HEK293 (cell line): ENCODE results near the gene ARL8A.

ENCODE experiments used
- CTCF ChIA-PET: fragments of 350-600 bp; formaldehyde crosslinking; extraction: SDS; loops from one replicate; lab custom pipeline; 2021; ENCODE audit warnings: antibody characterized with exemption; lab: Yijun Ruan, JAX
- POLR2A ChIA-PET: fragments of 300-600 bp; formaldehyde crosslinking; extraction: SDS; loops from one replicate; lab custom pipeline; 2020; ENCODE audit warnings: antibody characterized with exemption, inconsistent platforms; lab: Yijun Ruan, JAX
- H3K27ac ChIP-seq: fragments of 200-500 bp; sonication (Bioruptor generic); 2 replicates; pipeline ENCODE4 v1.5.1; 2014; ENCODE audit warnings: low read depth, low read length, control low read depth, inconsistent platforms; ENCODE audit errors: extremely low read depth
- H3K36me3 ChIP-seq, 2 experiments: fragments of 200-500 bp in 1 of 2; sonication (Bioruptor generic) in 1 of 2; 1 replicate in 1 of 2; 2 replicates in 1 of 2; pipeline ENCODE4 v1.5.1; 2014 to 2017; ENCODE audit warnings: inconsistent platforms in 2 of 2, low read length in 2 of 2; ENCODE audit not compliant: control insufficient read depth in 2 of 2, insufficient read depth in 1 of 2
- H3K4me1 ChIP-seq: fragments of 200-500 bp; sonication (Bioruptor generic); 2 replicates; pipeline ENCODE4 v1.5.1; 2014; ENCODE audit warnings: mild to moderate bottlenecking, low read length, inconsistent platforms; ENCODE audit not compliant: control insufficient read depth, insufficient read depth
- H3K4me3 ChIP-seq: 2 replicates; pipeline ENCODE4 v1.5.1; 2011; ENCODE audit warnings: low read depth, mild to moderate bottlenecking, control low read depth, low read length, moderate library complexity
- H3K9me3 ChIP-seq: fragments of 200-500 bp; sonication (Bioruptor generic); 2 replicates; pipeline ENCODE4 v1.5.1; 2014; ENCODE audit warnings: low read depth, low read length, inconsistent platforms; ENCODE audit not compliant: control insufficient read depth, insufficient read depth
- BCL11B ChIP-seq: fragments of 450-650 bp; formaldehyde crosslinking; IDR thresholded peaks from 2 replicates; pipeline ENCODE4 v1.5.1; 2016; ENCODE audit warnings: low read depth, missing biosample characterization, missing genetic modification characterization
- GLI2 ChIP-seq: fragments of 450-650 bp; formaldehyde crosslinking; IDR thresholded peaks from 2 replicates; pipeline ENCODE4; 2017; ENCODE audit warnings: missing biosample characterization, missing genetic modification characterization, low read depth, borderline replicate concordance
- KLF1 ChIP-seq: fragments of 450-650 bp; formaldehyde crosslinking; IDR thresholded peaks from 2 replicates; pipeline ENCODE4 v1.5.1; 2016; ENCODE audit warnings: missing biosample characterization, missing genetic modification characterization
- ZNF140 ChIP-seq: fragments of 450-650 bp; formaldehyde crosslinking; IDR thresholded peaks from 2 replicates; pipeline ENCODE4 v1.5.1; 2016; ENCODE audit warnings: missing biosample characterization, missing genetic modification characterization
- ZNF266 ChIP-seq: fragments of 450-650 bp; formaldehyde crosslinking; IDR thresholded peaks from 2 replicates; pipeline ENCODE4 v1.5.1; 2016; ENCODE audit warnings: missing biosample characterization, missing genetic modification characterization, low read depth
- ZNF274 ChIP-seq, 2 experiments: fragments of 200-500 bp in 1 of 2; fragments of 450-650 bp in 1 of 2; sonication (Bioruptor generic) in 1 of 2; formaldehyde crosslinking in 1 of 2; IDR thresholded peaks; 2 replicates each; pipeline versions ENCODE4 v1.5.1 to v1.6.1; 2014 to 2016; ENCODE audit warnings: borderline replicate concordance in 1 of 2, inconsistent platforms in 1 of 2, low read length in 1 of 2, missing biosample characterization in 1 of 2, missing genetic modification characterization in 1 of 2
- ZNF302 ChIP-seq: fragments of 450-650 bp; formaldehyde crosslinking; IDR thresholded peaks from 2 replicates; pipeline ENCODE4 v1.5.1; 2016; ENCODE audit warnings: missing biosample characterization, missing genetic modification characterization, low read depth
- ZNF366 ChIP-seq: fragments of 450-650 bp; formaldehyde crosslinking; conservative IDR thresholded peaks from 2 replicates; pipeline ENCODE4 v1.5.1; 2016; ENCODE audit warnings: missing biosample characterization, missing genetic modification characterization
- ZNF426 ChIP-seq: fragments of 450-650 bp; formaldehyde crosslinking; IDR thresholded peaks from 2 replicates; pipeline ENCODE4 v1.5.1; 2017; ENCODE audit warnings: missing biosample characterization, missing genetic modification characterization, mild to moderate bottlenecking, inconsistent platforms, moderate library complexity
- ZNF585B ChIP-seq: fragments of 450-650 bp; formaldehyde crosslinking; IDR thresholded peaks from 2 replicates; pipeline ENCODE4 v1.5.1; 2016; ENCODE audit warnings: missing biosample characterization, missing genetic modification characterization
- ZNF670 ChIP-seq: fragments of 450-650 bp; formaldehyde crosslinking; IDR thresholded peaks from 2 replicates; pipeline ENCODE4 v1.5.1; 2016; ENCODE audit warnings: missing biosample characterization, missing genetic modification characterization, low read depth
- ZNF701 ChIP-seq: fragments of 450-650 bp; formaldehyde crosslinking; IDR thresholded peaks from 2 replicates; pipeline ENCODE4 v1.5.1; 2016; ENCODE audit warnings: missing biosample characterization, missing genetic modification characterization
- ZNF777 ChIP-seq: fragments of 450-650 bp; formaldehyde crosslinking; IDR thresholded peaks from 2 replicates; pipeline ENCODE4 v1.5.1; 2017; ENCODE audit warnings: missing biosample characterization, missing genetic modification characterization, borderline replicate concordance
- TF ChIP-seq, protein P1 (sequence below): fragments of 450-650 bp; formaldehyde crosslinking; IDR thresholded peaks from 2 replicates; pipeline ENCODE4 v1.5.1; 2016; ENCODE audit warnings: missing biosample characterization, missing genetic modification characterization
- TF ChIP-seq, protein P2 (sequence below): fragments of 450-650 bp; formaldehyde crosslinking; IDR thresholded peaks from 2 replicates; pipeline ENCODE4 v1.5.1; 2016; ENCODE audit warnings: missing biosample characterization, missing genetic modification characterization
- TF ChIP-seq, protein P3 (sequence below): fragments of 450-650 bp; formaldehyde crosslinking; IDR thresholded peaks from 2 replicates; pipeline ENCODE4 v1.5.1; 2017; ENCODE audit warnings: missing biosample characterization, missing genetic modification characterization
- TF ChIP-seq, protein P4 (sequence below): fragments of 450-650 bp; formaldehyde crosslinking; IDR thresholded peaks from 2 replicates; pipeline ENCODE4 v1.5.1; 2016; ENCODE audit warnings: missing biosample characterization, missing genetic modification characterization, borderline replicate concordance
- TF ChIP-seq, protein P5 (sequence below): IDR thresholded peaks from 2 replicates; pipeline ENCODE4 v1.6.1; 2011; ENCODE audit warnings: mild to moderate bottlenecking, low read depth, low read length, borderline replicate concordance

Gene ARL8A

DNA sequence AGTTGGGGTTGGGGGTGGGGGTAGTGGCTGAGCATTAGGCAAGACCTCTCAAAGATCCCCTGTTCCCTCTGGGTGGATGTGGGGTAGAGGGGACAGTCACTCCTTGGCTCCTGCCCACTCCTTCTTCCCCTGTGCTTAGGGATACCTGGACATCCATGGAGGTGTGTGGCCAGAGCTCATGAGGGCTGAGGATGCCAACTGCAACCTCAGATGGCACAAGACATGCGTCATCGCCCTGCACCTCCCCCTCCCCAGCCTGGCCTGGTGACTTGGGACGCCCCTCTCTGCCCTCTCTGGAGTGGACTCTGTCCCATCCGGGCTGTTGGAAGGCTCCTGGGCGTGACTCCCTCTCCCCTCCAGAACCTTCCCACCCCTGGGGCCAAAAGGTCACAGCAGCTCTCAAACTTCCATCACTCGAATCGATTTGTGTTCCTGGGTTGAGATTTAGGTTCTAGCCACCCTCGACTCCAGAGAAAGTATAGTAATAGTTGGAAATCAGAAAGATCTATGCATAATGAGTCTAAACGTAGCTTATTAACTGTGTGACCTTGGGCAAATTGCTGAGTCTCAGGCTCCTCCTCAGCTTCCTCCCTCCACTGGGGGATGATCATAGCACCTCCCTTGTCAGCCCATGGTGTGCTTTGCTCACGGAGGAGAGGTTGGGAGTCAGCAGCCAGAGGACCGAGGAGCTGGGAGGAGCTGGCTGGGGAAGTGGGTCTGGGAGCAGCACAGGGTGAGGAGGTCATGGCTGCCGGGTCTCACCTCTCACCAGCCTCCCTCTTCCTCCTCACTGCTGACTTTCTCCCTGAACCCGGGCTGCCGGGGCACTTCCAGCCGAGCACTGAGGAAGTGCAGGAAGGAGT is 18.1 kb upstream of the ARL8A start:
- CTCF ChIA-PET: interaction anchor here (1.0 to 1.9 kb wide), 4 partner anchors 8 to 31 kb away, joined by 3 to 6 read pairs (median 3); no protein-coding TSS in a partner anchor
- POLR2A ChIA-PET: no interaction called here
- Histone ChIP-seq H3K4me1 (no peaks in the 10 kb centered on the region), H3K4me3 (no peak overlapping the region), H3K36me3 (no peaks in the 10 kb centered on the region), H3K9me3 (no peaks in the 10 kb centered on the region), H3K27ac (no peak overlapping the region)
- TF ChIP-seq KLF1: no peak
- TF ChIP-seq, protein P1, sequence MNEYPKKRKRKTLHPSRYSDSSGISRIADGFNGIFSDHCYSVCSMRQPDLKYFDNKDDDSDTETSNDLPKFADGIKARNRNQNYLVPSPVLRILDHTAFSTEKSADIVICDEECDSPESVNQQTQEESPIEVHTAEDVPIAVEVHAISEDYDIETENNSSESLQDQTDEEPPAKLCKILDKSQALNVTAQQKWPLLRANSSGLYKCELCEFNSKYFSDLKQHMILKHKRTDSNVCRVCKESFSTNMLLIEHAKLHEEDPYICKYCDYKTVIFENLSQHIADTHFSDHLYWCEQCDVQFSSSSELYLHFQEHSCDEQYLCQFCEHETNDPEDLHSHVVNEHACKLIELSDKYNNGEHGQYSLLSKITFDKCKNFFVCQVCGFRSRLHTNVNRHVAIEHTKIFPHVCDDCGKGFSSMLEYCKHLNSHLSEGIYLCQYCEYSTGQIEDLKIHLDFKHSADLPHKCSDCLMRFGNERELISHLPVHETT (tag by site-specific recombination): no peak
- no peak for TF ChIP-seq ZNF701 (tag by site-specific recombination)
- TF ChIP-seq ZNF670 (tag by site-specific recombination): no peak
- no peak for TF ChIP-seq BCL11B (tag by site-specific recombination)
- no peak for TF ChIP-seq ZNF274 (IDR thresholded peaks at IDR 0.05; ENCODE audit: low read length)
- no peak for TF ChIP-seq ZNF274 (tag by site-specific recombination; IDR thresholded peaks at IDR 0.05; ENCODE audit: borderline replicate concordance)
- no peak for TF ChIP-seq ZNF366 (tag by site-specific recombination)
- no peak for TF ChIP-seq ZNF302 (tag by site-specific recombination)
- no peak for TF ChIP-seq GLI2
- TF ChIP-seq ZNF585B: no peak
- TF ChIP-seq, protein P2, sequence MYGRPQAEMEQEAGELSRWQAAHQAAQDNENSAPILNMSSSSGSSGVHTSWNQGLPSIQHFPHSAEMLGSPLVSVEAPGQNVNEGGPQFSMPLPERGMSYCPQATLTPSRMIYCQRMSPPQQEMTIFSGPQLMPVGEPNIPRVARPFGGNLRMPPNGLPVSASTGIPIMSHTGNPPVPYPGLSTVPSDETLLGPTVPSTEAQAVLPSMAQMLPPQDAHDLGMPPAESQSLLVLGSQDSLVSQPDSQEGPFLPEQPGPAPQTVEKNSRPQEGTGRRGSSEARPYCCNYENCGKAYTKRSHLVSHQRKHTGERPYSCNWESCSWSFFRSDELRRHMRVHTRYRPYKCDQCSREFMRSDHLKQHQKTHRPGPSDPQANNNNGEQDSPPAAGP (tag by site-specific recombination): no peak
- TF ChIP-seq, protein P3, sequence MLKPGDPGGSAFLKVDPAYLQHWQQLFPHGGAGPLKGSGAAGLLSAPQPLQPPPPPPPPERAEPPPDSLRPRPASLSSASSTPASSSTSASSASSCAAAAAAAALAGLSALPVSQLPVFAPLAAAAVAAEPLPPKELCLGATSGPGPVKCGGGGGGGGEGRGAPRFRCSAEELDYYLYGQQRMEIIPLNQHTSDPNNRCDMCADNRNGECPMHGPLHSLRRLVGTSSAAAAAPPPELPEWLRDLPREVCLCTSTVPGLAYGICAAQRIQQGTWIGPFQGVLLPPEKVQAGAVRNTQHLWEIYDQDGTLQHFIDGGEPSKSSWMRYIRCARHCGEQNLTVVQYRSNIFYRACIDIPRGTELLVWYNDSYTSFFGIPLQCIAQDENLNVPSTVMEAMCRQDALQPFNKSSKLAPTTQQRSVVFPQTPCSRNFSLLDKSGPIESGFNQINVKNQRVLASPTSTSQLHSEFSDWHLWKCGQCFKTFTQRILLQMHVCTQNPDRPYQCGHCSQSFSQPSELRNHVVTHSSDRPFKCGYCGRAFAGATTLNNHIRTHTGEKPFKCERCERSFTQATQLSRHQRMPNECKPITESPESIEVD: no peak
- TF ChIP-seq ZNF777 (tag by site-specific recombination): no peak
- TF ChIP-seq, protein P4, sequence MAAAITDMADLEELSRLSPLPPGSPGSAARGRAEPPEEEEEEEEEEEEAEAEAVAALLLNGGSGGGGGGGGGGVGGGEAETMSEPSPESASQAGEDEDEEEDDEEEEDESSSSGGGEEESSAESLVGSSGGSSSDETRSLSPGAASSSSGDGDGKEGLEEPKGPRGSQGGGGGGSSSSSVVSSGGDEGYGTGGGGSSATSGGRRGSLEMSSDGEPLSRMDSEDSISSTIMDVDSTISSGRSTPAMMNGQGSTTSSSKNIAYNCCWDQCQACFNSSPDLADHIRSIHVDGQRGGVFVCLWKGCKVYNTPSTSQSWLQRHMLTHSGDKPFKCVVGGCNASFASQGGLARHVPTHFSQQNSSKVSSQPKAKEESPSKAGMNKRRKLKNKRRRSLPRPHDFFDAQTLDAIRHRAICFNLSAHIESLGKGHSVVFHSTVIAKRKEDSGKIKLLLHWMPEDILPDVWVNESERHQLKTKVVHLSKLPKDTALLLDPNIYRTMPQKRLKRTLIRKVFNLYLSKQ (tag by site-specific recombination): no peak
- no peak for TF ChIP-seq ZNF140 (tag by site-specific recombination)
- TF ChIP-seq, protein P5, sequence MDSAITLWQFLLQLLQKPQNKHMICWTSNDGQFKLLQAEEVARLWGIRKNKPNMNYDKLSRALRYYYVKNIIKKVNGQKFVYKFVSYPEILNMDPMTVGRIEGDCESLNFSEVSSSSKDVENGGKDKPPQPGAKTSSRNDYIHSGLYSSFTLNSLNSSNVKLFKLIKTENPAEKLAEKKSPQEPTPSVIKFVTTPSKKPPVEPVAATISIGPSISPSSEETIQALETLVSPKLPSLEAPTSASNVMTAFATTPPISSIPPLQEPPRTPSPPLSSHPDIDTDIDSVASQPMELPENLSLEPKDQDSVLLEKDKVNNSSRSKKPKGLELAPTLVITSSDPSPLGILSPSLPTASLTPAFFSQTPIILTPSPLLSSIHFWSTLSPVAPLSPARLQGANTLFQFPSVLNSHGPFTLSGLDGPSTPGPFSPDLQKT: no peak
- TF ChIP-seq ZNF426 (tag by site-specific recombination): no peak
- TF ChIP-seq ZNF266: no peak
